HG02981 (cell line): ENCODE results near the gene TMTC4.
A peak's percentile ranks its signal among the peaks of the same experiment; 100 is the strongest.
"Not testable (repeated sequence)": the region's sequence is repeated elsewhere in the genome, so short reads cannot be mapped to it uniquely, and the experiment has no call there.

Experiments
- ATAC-seq: cut with Tn5 transposase; IDR thresholded peaks from one replicate; pipeline ENCODE4 v1.9.1; 2021; ENCODE audit warnings: mild to moderate bottlenecking, moderate library complexity; ENCODE audit not compliant: unreplicated experiment

Gene TMTC4

GRCh38 chr13:100633461-100633860, 41.1 kb downstream of the TMTC4 start:
- no peak for ATAC-seq

DNA sequence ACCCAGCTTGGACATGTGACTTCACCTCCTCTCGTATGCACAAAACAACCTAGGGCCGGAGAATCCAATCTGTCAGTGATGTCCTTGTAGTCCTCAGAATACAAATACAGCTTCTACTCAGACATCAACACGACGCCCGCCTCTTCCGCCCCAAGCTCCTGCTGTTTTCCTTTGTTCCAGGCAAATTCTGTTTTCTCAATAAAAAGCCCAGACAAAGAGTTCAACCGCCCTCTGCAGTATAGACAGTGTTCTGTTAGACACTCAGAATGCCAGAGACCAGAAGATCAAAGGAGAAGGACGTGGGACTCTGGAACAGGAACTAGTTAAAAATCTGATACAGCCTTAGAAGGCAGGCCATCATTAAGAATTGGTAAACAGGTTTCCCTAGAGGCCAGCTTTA, 44.0 kb downstream of the TMTC4 start:
- no peak for ATAC-seq

- ATAC-seq = no peak
Observed at GRCh38 chr13:100627120-100627519, 47.5 kb downstream of the TMTC4 start.

GRCh38 chr13:100625447-100625846, 49.1 kb downstream of the TMTC4 start:
- ATAC-seq = no peak

- ATAC-seq = no peak
Observed at GRCh38 chr13:100620792-100621191, 53.8 kb downstream of the TMTC4 start.

DNA sequence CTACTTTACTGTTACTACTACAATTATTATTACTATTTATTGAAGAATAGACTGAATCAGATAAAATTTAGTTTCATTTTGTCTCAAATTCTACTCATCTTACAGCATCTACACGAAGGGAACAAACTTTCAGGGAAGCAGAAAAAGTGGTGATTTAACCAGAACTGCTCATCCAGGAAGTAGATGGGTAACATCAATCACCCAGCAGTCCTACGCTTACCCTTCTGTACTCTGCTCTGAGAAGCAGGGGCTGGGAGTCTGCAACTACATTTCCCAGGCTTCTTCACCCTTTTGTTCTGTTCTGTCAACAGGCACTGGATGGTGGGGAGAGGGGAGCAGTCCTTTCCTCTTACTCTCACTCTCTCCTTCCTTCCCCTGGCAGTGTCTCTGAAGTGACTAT, 54.7 kb downstream of the TMTC4 start:
- no peak for ATAC-seq

DNA sequence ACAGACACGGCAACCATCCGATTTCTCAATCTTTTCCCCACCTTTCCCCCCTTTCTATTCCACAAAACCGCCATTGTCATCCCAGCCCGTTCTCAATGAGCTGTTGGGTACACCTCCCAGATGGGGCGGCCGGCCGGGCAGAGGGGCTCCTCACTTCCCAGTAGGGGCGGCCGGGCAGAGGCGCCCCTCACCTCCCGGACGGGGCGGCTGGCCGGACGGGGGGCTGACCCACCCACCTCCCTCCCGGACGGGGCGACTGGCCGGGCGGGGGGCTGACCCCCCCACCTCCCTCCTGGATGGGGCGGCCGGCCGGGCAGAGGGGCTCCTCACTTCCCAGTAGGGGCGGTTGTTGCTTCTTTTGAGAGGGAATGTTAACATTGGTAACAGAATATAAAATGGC, 55.7 kb downstream of the TMTC4 start:
- ATAC-seq = not testable (repeated sequence)

- ATAC-seq = no peak
Observed at GRCh38 chr13:100613031-100613430, 61.6 kb downstream of the TMTC4 start.

DNA sequence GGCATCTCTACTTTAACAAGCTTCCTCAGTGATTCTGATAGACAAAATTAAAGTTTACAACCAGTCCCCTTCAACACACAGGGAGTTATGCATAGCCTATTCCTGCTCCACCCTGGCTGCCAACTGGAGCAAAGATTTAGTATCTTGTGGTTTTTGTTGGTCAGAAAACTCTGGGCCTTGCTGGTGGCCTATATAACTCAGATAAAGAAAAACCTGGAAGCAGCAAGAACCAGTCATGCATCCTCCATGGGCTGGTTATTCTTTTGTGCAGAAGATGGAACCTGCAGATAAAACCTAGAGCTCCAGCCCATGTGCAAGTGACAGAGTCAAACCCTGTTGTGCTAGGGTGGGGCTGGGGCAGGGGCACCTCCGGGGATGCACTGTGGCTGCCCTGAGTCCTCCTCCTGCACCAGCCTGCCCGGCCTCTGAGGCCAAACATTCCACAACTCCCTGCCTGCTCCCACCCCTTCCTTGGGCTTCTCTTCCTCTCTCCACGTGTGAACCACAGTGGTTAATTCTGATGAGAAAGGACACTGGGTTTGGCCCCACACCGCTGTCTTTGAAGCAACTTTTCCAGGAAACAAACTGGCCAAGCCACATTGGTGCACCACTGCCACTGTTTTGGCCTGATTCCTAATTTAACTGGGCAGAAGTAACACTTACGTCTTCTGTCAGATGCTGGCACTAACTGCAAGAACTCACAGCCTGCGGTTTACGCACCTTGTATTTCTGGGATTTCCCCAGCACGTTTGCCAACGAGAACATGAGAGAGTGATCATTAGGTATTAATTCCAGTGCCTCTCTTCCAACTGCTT, 62.7 kb downstream of the TMTC4 start:
- no peak for ATAC-seq

- no peak for ATAC-seq
Observed at GRCh38 chr13:100610391-100611347, 63.9 kb downstream of the TMTC4 start.

DNA sequence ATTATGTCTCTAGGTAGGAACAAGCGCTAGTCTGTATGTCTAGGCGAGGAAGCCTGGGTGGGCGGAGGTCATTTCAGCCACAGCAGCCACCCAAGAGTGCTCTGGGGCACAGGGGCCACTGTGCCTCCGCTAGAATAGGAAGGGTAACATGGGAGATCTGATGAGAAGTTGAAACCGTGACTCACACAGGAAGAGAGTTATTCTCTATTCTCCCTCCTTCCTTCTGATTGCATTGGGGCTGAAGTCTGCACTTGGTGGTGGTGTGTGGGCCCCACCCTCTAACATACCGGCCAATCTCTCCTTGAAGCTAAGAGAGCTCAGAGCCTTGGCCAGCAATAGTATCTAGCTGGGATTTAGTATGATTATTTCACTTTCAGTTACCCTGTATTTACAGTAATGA, 65.7 kb downstream of the TMTC4 start:
- ATAC-seq = peak; percentile 76

DNA sequence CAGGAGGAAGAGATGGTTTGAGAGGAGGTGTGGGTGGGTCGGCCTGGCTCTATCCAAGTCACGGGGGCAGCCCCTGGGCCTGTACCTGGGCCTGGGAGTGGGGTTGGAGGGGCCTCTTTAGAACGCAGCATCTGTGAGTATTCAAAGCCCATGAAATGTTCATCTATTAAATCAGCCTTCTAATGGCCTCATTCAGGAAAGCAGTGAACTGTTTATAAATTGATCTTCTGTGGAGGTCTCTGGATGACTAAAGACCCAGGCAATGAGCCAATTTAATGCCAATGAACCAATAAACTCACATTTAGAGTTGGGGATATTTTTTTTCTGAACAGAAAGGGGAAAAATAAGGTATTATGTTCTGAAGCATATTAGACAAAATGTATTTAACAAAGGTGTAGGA, 66.1 kb downstream of the TMTC4 start:
- ATAC-seq = no peak

GRCh38 chr13:100604918-100605710, 69.5 kb downstream of the TMTC4 start:
- ATAC-seq = no peak

GRCh38 chr13:100602493-100603111, 72.0 kb downstream of the TMTC4 start:
- ATAC-seq = no peak

GRCh38 chr13:100601716-100602115, 72.9 kb downstream of the TMTC4 start:
- ATAC-seq = no peak

- ATAC-seq = no peak
Observed at GRCh38 chr13:100600915-100601314, 73.7 kb downstream of the TMTC4 start.

GRCh38 chr13:100600461-100600860, 74.1 kb downstream of the TMTC4 start:
- no peak for ATAC-seq

DNA sequence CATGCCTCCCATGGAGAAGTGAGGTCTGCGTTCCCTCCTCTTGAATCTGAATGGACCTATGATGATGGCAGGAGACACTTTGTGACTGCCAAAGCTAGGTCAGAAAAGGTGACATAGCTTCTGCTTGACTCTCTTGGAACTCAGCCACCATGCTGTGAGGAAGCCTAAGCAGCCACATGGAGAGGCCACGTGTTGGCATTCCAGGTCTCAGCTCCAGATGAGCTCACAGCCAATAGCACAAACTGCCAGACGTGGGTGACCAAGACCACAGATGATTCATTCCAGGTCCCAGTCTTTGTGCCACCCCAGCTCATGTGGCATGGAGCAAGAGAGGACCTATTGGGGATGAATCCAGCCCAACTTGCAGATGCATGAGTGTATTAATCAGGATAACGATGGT, 77.3 kb downstream of the TMTC4 start:
- ATAC-seq = no peak

- ATAC-seq = no peak
Observed at GRCh38 chr13:100596516-100596915, 78.1 kb downstream of the TMTC4 start.

- ATAC-seq = no peak
Observed at GRCh38 chr13:100594731-100595130, 79.9 kb downstream of the TMTC4 start.

DNA sequence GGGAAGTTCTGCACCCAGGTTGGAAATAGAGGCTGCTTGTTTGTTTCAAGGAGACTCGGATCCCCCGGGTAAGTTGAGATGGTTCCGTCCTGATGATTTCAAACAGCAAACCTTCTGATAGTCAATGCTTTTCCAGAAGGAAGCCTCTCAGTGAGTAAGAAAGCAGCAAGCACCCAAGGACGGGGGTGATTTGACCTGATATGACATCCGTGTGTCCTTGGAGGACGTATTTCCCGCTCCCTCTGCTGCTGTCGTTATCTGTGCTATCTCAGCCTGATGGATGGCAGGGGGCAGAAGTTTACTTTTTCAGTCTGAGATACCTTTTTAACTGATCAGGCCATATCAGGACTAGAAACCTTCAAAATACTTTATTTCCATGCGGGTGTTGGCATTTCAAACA, 80.3 kb downstream of the TMTC4 start:
- no peak for ATAC-seq
